ENCODE results near the gene SLC22A23.

Gene SLC22A23

DNA sequence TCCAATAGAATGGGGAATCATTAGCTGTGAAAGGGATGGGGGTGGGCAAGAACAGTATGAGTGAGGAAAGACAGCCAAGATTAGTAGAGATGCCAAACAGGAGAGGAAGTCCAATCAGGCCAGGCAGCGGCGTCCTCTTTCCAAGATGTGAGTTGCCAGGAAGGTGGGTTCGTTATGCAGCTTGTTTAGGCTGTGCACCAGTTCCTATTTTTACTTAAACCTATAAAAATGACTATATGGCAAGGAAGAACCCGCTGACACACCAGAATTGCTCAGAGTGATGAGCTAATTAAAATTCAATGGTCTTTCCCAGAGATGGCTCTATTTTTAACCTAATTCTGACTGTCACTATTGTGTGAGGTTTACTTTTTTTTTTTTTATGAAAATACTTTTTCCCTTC, 88.2 kb downstream of the SLC22A23 start:
- no peak for DNase-seq

DNA sequence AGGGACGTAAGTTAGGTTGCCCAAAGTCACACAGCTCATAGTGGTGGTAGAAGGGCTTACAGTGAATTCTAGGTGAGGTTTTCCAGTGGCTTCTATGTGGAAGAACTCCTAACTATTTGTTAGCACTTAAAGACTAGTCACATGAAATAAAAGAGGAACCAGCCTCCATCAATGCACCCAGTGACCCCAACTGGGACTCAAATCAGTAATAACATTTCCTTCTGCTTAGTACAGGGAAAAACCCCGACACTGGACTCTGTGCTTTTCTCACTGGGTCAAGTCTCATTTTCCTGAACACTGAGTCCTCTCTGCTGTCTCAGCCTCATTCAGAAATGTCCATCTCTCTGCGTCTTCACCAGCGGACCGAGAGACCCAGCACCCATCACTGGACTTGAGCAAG, 89.2 kb downstream of the SLC22A23 start:
- peak; percentile 11 to 20 for DNase-seq

DNA sequence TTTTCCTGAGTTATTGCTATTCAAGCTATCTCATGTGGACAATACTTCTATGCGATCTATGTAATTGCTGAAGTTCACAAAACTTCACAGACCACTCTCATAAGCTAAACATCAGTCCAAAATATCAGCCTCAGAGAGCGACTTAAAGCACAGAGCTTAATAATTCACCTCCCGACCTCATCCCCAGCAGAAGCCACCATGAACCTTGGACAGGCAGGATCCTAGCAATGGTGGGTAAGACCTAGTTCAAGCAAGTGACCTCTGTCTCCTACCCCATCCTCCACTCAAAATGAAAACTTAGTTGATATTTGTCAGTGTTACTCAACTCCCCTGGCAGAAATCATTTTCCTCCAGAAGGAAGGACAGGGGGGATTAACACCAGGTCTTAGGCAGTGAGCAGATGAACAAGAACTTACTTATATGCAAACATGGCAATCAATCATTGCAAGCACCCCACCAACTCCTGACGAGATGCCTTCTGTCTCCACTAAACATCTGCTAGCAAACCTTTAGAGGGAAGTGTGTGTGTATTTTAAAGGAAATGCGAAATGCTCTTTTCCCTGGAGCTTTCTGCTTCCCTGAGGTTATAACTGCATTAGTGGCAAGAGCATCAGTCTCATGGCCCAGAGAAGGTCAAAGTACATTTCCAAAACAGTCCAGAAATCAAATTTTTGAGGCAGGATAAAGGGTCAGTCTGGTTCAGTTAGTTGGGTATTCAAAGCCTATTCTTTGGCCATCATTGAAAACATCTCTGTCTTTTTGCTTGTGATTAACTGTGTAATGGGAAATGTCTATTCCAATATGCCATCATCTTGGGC, 90.0 kb downstream of the SLC22A23 start:
- no peak for DNase-seq

DNA sequence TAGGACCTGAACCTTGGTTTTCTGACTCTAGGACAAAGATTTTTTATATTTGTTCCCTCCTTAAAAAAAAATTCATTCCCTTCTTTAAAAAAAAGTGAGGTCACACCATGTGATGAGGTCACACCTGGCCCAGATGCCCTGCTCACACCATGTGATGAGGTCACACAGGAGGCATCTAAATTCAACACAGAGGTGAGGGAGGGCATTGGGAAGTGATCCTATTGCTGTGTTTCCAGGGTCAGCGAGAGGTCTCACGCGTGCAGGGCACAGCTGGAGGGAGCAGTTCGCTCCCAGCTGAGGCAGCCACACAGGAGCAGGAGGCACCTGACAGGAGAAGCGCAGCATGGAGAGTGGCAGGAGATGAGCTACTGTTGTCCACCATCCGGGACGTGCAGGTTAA, 92.5 kb downstream of the SLC22A23 start:
- DNase-seq, result no peak

DNA sequence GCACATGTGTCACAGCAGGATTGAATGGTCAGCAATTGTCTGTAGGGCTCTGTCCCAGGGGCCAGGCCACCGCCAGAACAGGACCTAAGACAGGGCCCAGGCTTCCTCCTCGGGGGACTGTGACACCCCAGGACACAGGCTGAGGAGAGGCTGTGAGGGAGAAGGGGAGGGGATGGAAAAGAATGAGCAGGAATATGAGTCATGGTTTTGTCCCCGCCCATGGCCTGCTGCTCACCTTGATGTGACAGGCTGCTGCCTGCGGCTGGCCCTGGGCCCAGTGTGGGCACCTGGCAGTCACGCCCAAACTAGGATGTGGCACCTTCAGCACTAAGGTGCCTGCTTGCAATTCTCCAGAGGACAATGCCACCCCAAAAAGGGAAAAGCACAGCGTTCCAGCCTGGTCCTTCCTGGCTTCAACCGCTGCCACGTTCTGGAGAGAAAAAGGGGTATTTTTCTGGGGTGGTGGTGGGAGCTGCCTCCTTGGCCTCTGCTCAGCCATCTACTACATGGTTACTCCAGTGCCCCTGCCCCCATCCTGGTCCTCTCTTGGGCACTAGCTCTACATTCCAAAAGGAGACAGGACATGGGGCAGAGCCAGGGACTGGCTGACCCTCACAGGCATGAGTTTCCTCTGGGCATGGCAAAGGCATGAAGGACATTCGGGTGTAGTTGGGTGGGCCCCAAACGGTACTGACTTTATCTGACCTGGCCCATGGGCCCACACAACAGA, 93.4 kb downstream of the SLC22A23 start:
- no peak for DNase-seq

DNA sequence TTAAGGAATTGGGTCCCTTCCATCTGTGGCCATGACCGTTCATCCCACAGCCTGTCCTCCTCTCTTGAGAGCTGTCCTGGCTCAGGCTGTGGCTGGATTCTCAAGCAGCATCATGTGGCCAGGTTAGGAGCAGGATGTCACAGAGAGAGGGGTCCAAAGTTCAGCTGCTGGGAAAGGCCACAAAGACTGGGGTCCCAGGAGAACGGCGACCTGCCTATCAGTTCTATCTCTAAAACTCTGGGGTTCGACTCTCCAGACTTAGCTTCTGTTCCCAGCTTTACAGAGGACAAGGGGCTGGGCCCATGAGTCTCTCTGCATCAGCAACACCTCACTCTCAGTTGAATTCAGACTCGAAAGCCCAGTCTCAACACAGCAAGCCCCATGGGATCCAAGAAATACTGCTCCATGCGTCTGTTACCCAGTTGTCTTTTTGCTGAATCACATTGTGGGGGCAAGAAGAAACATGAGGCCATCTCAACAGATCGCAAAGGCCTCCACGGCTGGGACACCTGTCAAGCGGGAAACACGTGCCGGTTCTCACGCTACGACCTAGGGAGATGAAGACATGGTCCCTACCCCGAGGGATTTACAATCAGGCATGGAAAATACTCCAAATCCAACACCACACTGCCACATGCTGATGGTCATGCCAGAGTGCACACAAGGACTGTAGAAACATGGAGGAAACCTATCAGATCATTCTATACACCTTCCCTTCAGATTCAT, 95.4 kb downstream of the SLC22A23 start:
- no peak for DNase-seq

DNA sequence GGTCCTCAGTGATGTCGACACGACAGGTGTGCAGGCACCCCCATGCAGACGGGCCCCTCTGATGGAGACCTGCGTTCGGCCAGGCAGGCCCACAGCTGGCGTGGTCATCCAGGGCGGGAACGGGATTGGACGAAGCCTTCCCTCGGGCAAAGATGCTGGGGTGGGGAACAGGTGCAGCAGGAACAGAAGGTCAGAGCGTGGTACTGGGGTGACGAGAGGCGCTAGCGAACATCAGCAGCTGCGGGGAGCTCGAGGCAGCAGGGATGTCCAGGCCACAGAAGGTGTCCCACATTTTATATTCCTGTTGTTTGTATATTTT, 96.2 kb downstream of the SLC22A23 start:
- DNase-seq, result no peak

DNA sequence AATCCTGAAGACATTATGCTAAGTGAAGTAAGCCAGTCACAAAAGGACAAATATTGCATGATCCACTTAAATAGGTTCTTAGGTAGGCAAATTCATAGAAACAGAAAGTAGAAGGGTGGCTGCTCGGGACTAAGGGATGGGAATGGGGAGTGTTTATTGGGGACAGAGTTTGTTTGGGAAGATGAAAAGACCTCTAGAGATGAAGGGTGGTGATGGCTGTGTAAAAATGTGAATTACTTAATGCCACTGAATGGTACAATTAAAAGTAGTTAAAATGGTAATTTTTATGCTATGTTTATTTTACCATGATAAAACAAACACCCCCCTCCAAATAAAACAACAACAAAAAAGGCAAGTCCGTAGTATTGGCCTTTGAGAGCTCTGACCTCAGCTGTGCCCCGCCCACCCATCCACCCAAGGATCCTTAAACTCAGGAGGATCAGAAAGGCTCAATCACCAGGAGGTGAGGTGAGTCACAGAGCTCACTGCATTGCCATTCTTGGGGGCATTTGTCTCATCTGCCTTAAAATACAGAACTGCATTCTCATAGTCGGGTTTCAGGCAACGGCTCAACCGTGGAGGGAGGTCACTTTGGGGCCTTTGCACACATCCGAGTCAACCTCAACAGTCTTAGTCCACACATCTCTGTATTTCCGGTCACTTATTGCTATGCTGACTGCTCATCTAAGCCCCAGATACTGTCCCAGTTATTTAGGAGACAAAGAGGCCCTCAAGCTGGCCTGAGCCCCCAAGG, 96.7 kb downstream of the SLC22A23 start:
- no peak for DNase-seq

DNA sequence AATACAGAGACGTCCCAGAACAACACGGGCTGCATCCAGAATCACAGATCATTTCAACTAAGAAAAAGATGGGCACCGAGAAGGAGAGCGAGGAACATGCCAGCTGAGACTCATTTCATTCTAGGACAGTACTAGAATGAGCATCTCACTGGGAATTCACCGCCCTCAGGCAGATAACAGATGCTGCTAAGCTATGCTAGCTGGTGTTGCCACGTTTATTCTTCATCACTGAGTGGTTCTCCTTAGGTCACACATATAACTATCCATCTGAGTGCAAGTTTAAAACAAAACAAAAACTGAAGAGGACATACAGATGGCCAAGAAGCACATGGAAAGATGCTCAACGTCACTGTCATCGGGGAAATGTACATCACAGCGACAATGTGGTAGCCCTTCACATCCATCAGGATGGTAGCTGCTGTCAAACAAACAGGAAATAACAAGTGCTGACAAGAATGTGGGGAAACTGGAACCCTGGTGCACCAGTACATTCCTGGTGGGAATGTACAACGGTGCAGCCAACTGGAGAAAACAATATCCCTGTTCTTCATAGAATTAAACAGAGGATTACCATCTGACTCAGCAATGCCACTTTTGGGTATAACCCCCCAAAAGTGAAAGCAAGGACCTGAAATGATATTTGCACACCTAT, 97.6 kb downstream of the SLC22A23 start:
- DNase-seq, result no peak

DNA sequence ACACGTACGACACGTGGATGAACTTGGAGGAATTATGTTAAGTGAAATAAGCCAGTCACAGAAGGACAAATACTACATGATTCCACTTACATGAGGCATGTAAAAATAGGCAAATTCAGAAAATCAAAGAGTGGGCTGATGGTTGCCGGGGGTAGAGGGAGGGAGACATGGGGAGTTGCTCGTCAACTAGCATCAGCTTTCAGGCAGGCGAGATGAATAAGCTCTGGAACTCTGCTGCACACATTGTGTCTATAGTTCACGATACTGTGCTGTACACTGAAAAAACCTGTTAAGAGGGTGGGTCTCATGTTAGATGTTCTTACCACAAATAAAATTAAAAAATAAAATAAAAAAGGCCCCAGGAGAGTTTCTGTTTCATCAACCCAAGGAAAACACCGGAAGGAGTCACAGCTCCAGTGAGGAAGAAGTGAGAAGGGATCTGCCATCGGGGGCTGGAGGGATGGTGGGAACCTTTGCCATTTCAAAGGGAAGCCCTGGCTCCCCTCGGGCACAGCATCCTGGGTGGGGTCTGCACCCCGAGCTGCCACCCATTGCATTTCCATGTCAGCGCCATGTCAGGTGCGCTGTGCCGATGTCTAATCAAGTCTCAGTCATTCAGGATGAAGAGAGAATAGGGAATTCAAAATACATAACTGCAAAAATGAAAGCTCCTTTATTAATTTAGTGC, 98.3 kb downstream of the SLC22A23 start:
- no peak for DNase-seq

DNA sequence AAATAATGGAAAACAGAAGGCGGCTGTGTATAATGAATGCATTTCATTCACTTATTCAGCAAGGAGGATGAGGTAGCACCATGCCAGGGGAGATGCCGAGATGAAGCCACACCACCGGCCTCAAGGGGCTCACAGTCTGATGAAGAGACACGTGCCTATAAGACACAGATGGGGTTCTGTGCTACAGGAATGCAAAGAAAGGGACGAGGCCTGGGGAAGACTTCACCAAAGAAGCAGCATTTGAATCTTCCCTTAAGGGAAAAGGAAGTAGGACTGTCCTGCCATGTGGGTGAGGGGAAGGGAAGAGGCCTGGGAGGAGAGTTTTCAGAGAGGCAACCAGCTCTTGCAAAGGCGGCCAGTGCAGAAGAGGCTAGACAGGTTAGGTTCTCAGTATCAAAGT, 99.2 kb downstream of the SLC22A23 start:
- DNase-seq, result no peak

DNA sequence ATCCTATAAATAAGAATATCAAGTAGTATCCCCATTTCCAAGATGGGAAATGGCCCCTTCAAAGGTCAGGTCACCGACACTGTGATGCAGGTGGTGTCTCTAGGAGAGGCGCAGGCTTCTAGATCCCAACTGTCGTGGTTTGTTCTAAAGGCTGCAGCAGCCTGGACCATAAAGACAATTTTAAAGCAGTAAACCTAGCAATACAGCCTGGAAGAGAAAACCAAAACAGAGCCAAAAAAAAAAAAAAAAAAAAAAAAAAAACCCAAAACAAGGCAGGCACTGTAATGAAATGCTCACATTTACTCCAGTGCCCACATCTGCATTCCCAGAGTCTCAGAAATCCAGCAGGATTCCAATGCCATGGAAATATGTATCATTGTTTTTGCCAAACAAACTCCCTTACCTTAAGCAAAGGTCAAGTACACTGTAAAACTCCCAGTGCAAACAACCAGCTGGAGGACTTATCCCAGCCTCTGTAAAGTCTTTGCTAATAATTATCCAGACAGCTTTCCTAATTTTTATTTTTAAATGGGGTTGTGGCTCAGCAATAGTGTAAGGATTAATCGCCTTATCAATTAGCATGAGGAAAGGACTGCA, 99.9 kb downstream of the SLC22A23 start:
- DNase-seq, result no peak

DNA sequence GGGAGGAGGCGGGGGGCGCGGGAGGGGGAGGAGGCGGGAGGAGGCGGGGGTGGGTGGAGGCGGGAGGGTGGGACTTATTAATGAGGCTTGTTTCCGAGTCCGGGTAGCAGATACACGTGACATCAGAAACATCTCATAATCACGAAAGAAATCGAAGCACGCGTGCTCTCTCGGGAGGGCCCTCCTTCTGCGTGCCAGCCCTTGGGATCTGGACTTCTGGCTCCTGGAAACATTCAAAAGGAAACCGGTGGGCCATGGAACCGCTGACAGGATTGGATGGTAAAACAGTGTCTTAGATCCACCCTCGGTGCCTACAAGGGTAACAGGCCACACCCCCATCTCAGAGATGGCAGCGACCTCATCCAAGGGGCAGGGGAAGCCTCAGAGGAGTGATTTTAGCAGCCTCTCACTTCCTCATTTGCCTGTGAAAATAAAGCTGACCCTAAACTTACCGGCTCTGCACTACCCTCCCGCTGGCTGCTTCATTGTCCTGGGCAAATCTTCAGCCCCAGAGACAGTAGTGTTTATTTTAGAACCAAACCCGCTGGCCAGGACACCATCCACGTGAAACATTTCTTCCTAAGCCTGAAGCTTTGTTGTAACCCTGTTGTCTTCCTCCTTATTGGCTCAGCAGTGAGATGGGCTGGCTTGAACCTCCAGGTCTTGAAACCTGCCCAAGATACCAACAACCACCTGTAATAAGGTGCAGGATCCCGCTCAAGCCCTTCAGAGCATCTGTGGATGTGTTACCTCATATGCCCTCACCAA, 100.6 kb downstream of the SLC22A23 start:
- peak; percentile 70 to 83 for DNase-seq

DNA sequence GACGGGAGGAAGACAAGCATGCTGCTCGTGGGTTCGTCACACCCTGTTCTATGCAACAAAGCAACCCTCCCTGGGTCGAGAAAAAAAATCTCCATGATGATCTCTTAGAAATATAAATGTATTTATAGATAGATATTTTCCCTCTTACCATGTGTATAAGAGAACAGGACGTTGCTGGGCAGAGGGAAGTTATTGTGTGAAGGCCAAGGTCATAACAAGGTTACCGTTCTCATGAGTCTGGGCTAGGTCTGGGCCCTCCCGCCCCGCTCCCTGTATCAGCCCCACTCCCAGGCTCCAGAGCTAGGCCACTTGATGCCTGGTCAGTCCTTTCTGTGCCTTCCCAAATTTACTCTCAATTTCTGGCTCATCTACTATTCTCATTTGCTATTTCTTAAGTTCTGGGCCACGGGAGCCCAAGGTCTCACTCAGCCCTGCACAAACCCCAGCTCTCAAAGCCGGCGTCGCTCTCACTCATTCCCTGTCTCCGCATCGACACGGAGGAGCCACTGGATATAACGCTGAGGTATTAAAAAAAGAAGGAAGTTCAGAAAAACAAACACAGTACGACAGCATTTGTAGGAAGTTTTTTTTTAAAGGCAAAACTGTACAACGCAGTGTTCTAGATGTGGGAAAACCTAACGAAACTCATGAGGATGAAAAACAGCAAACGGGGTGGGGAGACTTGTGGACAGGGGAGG, 101.3 kb downstream of the SLC22A23 start:
- DNase-seq, result peak; percentile 20 to 39

DNA sequence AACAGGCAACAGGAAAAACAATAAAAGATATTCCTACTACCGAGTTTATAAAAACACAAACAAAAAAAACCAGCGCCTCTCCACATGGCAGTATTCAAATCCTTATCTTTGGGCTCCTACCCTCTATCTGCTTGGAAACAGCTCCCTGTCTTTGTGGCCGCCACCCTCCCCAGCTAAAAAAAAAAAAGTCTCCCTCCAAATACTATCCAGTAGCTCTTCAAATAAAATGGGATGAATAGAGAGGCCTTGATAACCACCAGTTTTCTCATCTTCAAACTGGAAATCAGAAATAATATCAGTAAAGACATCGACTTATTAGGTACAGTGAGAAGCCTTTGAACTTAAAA, 101.9 kb downstream of the SLC22A23 start:
- DNase-seq, result no peak

DNA sequence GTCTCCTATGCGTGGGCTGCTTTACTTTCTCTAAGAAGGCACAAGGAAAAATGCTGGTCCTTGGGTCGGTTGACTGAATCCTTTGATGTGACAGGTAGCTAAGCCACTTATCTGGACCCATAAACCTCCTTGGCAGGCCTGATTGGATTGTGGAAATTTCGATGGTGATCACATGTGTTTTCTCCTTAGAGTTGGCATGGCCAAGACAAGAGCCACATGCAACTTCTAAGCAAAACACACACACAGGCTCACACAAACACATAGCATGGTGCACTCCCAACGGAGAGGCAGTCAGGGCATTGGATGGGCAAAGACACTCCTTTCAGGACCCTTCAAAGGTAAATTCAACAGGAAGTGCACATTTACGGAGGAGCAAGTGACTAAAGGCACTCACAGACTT, 102.9 kb downstream of the SLC22A23 start:
- no peak for DNase-seq

DNA sequence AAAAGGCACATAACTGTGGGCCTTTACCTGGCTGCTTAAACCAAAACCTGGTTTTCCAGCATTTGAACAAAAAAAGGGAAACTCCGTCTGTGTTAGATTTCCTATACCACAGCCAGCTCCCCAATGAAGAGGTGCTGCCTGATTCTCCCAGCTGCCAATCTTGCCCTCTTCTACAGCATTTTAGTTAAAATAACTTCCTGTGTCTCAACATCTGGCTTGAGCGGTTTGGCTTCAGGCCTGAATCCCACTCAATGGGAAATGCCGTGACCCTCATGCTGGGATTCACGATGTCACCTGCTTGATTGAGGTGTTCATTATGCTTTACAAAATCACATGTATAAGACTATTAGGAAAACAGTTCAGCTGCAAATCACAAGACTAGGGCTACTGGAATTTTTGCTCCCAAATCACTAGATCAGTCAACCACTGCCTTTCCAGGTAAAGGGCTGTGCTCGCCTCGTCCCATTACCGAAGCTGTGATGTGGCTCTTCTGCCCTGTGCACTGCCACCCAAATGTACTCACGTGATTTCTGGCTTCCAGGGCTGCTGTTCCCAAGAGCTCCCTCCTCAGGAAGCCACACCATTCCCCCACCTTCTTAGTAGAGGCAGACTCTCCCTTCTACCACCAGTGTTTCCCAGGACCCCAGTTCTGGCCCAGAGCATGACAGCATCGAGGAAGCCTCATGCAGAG, 103.5 kb downstream of the SLC22A23 start:
- DNase-seq, result no peak

DNA sequence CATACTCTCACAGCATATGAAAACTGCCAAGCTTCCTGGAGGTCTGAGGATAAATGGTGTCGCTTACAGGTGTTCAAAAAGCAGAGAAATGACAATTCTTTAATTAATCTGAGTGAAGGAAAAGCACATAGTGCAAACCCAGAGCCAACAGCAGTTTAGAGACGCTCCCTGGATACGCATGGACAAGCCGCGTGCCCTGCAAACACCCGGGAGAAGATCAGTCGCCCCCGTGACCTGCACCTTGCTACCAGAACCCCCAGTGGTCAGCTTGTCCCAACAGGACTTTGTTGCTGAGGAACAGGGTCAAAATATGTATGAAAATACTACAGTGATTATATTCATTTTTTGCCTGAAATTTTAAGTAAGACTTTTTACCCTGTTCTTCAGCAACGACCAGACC, 104.2 kb downstream of the SLC22A23 start:
- no peak for DNase-seq

DNA sequence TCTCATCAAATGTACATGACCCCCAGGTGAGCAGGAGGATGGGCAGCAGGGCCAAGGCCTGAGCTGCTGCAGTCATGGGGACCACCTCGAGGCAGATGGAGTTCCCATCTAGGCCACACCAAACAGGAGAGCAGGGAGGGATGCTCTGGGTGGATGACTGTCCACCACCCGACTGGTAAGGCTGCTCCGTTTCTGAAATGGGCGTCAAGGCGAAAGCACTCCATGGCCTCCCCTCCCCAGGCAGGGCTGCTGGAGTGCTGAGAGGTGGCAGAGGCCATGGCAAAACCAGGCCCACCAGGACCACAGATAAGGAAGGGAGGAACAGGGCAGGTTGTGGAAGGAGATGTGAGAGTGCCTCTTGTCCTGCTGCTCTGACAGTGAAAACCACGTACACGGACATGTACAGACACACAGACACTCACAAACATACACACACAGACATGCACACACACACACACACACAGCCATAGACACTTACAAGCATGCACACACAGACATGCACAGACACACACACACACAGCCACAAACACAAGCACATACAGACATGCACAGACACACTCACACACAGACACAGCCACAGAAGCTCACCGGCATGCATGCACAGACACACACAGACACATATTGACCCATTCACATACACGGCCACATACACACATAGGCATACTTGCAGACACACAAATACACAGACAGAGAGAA, 104.9 kb downstream of the SLC22A23 start:
- DNase-seq, result no peak

Measured in CD4-positive, alpha-beta T cell treated with Interleukin-1 beta for 1 hour (primary cell).